ENCODE results near the gene RBBP8. TPM values are rescaled to one million over a fixed set of nuclear protein-coding genes. Genes with fewer than 3 reads are reported as not detected.
"Not testable (repeated sequence)": the region's sequence is repeated elsewhere in the genome, so short reads cannot be mapped to it uniquely, and the experiment has no call there.

RBBP8 gene
- polyA plus RNA-seq, 3 donors = 11.5 to 20.6 (median 13.5) TPM

DNA sequence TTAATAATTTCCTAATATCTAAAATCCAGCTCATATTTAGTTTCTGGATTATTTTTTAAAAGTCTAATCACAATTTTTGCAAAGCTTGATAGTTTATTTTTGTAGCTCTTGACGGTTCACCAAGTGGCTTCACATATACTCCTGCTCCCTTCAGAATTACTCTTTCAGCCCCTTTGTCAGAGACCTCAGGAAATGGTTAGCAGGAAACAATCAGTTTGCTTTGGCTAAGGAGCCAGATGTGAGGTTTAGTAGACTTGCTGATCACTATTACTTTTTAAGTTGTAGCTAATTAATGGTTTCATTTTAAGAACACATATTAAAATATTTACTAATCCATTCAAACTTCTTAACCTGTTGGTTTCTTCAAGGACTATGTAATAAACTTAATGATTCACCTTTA is 2.3 kb downstream of the RBBP8 start:
- WGBS, 3 donors = 41 to 69% (median 49%) methylated on average over 1 of the region's 1 CpG
- no peak overlapping the region for H3K27ac ChIP-seq (ENCODE audit: low read depth, low read length)

DNA sequence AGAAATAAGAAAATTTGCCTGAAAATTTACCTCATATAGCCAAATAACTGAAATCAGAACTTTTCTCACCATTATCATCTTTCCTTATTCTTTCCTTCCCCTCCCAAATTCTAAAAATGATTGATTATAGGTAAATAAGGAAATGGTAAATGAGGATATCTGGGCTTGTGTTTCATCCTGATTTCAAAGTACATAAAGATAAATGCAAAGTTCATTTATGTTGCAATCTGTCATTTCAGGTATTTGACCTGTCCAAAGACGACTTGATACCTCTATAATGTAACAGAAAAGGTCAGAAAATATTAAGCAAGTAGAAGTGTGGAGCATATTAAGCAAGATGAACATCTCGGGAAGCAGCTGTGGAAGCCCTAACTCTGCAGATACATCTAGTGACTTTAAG is 3.4 kb downstream of the RBBP8 start:
- H3K27ac ChIP-seq (ENCODE audit: low read depth, low read length) = no peak overlapping the region
- WGBS, 3 donors = 68 to 84% (median 74%) methylated on average over 2 of the region's 2 CpGs

DNA sequence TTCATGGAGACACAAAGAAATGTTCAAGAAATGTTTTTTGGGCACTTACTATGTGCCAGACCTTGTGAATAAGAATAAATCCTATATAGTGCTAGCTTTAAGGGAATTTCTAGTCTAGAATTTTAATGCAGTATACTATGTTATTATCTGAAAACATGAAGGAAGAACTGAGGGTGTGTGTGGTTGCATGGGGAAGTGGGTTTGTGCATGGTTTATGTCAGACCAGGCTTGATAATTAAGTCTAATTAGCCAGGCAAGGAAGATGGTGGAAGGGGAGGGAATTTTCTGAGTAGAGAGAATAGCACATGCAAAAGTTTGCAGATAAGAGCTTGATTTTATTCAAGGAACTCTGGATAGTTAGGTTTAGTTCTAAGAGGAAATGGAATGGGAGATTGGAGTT is 6.5 kb downstream of the RBBP8 start:
- no peak overlapping the region for H3K27ac ChIP-seq (ENCODE audit: low read depth, low read length)

DNA sequence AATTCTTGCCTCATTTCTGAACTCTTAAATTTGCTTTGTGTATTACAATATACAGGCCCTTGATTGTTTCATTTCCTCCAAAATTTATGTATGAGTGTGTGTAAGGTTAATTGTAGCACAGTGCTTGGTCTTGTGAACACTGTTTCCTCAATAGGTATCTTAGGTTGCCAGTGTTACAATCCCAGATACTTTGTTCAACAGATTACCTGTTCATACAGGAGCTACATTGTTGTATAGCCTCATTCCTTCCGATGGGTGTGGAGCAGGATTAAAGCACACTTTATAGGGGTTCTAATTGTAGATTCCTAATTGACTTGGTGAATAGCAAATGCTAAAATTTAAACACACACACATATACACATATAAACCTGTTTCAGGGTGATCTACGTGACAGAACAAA is 10.7 kb downstream of the RBBP8 start:
- 45 to 92% (median 83%) methylated on average over 2 of the region's 2 CpGs for WGBS, 3 donors
- H3K27ac ChIP-seq (ENCODE audit: low read depth, low read length) = no peak overlapping the region

DNA sequence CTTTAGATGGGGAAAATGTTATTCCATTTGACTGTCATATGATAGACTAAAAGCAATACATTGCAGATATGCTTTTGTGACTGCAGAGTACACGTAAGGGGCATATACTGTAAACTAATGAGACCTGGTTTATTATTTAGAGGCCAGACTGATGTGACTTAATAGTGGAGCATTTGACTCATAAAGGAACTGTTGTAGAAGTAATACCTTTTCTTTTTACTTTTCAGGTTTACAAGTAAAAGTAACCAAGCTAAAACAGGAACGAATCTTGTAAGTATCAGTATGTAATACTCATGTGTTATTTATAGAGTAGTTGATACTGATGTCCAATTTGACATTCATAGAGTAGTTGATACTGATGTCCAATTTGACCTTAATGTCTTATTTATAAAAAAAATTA is 13.1 kb downstream of the RBBP8 start:
- WGBS, 3 donors = 88 to 95% (median 93%) methylated on average over 2 of the region's 2 CpGs
- no peak overlapping the region for H3K27ac ChIP-seq (ENCODE audit: low read depth, low read length)

DNA sequence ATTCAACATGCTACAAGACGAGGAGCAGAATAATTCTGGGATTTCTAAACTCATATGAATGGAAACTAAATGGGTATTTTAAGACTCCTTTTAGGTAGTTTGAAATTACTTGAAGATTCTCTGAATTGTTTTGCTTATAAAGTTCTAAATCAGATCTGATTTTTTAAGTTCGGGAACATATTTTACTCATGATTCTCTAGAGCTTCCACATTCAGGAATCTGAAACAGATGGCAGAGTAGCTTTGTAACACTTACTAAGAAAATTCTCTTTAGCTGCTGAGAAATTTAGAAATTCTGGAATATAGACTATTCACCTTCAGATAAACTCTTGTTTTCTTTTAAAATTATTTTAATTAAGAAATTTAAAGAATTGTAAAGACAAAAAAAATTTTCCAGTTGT is 13.7 kb downstream of the RBBP8 start:
- H3K27ac ChIP-seq (ENCODE audit: low read depth, low read length) = no peak overlapping the region
- 43 to 66% (median 47%) methylated on average over 2 of the region's 2 CpGs for WGBS, 3 donors

DNA sequence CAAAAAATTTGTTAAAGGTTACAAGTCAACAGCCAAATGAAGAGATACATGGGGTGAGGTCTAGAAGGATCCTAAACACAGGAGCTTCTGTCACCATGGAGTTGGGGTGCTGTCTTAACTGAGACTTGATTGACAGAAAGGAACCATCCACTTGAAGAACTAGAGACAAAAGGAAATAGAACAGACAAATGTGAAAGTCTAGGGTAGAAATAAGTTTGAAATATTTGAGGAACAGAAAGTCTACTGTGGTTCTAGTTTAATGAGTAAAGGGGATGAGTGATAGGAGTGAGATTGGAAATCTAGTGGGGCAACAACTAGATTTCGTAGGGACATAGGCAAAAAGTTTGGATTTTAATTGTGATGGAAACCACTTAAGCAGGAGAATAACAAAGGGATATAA is 18.7 kb downstream of the RBBP8 start:
- WGBS, 3 donors = 90 to 97% (median 94%) methylated on average over 1 of the region's 1 CpG
- no peak overlapping the region for H3K27ac ChIP-seq (ENCODE audit: low read depth, low read length)

DNA sequence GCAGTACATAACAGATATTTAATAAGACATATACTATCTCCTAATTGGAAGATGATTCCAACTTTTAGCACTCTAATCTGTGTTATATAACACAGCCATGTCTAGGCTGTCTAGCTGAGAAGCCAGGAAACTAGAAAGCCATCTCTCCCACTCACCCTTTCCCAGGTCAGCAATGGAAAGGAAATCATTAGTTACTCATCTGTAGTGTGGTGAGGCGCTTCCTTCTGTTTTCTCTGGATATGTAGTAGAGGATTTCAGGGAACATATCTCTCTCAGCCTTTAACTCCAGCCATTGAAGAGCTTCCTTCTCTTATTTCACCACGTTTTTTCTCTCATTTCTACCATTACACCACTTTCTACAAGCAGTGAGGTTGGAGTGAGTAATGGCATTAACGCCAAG is 19.4 kb downstream of the RBBP8 start:
- no peak overlapping the region for H3K27ac ChIP-seq (ENCODE audit: low read depth, low read length)
- WGBS, 3 donors = 83 to 91% (median 90%) methylated on average over 3 of the region's 3 CpGs

DNA sequence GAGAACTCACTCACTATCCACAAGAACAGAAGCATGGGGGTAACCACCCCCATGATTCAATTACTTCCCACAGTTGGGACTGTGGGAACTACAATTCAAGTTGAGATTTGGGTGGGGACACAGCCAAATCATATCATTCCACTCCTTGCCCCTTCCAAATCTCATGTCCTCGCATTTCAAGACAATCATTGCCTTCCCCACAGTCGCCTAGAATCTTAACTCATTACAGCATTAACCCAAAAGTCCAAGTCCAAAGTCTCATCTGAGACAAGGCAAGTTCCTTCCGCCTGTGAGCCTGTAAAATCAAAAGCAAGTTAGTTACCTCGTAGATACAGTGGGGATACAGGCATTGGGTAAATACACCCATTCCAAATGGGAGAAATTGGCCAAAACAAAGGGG is 20.9 kb downstream of the RBBP8 start:
- 96 to 99% (median 98%) methylated on average over 4 of the region's 4 CpGs for WGBS, 3 donors
- not testable (repeated sequence) for H3K27ac ChIP-seq (ENCODE audit: low read depth, low read length)

DNA sequence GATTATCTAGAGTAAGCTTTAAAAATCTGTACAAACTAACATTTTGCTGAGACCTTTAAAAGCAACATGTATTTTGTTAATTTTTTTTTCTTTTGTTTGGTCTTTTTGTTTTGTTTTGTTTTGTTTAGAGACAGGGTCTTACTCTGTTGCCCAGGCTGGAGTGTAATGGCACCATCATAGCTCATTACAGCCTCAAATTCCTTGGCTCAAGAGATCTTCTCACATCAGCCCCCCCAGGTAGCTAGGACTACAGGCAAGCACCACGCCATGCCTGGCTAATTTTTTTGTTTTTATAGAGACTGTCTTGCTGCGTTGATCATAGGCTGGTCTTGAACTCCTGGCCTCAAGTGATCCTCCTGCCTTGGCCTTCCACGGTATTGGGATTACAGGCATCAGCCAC is 23.1 kb downstream of the RBBP8 start:
- 96 to 98% (median 97%) methylated on average over 3 of the region's 3 CpGs for WGBS, 3 donors

DNA sequence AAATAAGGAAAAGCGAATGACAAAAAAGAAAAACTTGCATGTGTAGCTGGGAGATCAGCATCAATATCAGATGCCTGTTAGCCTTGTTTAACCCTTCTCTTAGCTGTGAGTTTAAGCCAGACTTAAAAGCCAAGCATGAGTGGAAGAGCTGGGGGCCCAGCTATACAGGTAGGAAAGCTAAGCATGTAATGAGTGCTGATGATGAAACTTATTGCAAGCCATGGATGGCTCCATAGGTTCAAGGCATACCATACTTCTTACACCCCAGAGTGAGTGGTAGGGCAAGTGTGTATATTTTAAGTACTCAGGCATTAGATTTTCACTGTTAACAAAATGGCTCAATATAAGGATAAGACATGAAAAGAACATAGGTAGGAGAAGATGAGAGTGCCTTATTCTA is 28.0 kb downstream of the RBBP8 start:
- WGBS, 3 donors = 97 to 100% (median 97%) methylated on average over 1 of the region's 1 CpG
- no peak overlapping the region for H3K27ac ChIP-seq (ENCODE audit: low read depth, low read length)

More for the DNA sequence above, 23.1 kb downstream of the RBBP8 start:
- H3K27ac ChIP-seq (ENCODE audit: low read depth, low read length) = no peak overlapping the region

DNA sequence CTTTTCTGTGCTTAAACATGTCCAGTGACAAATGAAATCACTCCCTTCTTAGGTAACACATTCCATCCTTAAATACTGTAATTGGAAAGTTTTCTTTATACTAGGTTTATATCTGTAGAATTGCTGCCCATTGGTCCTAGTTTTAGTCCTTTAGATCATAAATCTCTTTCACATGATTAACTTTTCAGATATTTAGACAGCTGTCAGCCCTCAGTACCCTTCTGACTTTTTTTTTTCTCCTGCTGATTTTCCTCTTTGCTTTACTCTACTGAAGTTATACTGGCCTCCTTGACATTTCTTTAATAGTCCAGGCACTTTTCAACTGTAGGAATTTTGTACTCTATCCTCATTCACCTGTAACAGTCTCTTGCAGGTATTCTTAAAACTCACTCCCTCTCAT is 28.9 kb downstream of the RBBP8 start:
- no peak overlapping the region for H3K27ac ChIP-seq (ENCODE audit: low read depth, low read length)

DNA sequence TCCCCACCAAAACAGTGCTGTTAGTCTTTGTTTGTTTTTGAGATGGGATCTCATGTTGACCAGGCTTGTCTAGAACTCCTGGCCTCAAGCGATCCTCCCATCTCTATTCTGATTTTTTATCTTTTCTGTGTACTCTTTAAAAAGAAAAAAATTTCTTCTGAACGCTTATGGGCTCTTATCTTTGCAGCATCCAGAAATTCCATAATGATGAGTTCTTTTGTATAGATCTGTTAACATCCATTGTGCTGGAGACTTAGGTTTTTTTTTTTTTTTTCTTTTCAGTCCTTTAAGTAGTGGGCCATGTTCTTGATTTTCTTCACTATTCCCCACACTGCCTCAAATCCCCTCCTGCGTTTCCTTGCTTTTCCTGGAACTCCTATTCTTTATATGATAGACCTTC is 31.0 kb downstream of the RBBP8 start:
- WGBS, 3 donors = 75 to 92% (median 88%) methylated on average over 3 of the region's 3 CpGs
- H3K27ac ChIP-seq (ENCODE audit: low read depth, low read length) = no peak overlapping the region

DNA sequence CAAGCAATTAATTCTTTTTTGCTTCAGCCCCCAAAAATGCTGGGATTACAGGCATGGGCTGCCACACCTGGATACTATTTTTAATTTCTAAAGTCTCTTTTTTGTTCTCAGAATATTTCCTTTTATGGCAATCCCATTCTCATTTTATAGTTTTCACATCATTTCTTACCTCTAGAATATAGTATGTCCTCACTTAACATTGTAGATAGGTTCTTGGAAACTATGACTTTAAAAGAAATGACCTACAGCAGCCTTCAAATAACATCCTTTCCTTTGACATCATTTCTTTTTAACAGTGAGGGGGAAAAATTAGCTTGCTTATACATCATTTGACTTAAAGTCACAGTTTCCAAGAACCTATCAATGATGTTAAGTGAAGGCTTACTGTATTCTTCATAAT is 31.6 kb downstream of the RBBP8 start:
- H3K27ac ChIP-seq (ENCODE audit: low read depth, low read length) = no peak overlapping the region

DNA sequence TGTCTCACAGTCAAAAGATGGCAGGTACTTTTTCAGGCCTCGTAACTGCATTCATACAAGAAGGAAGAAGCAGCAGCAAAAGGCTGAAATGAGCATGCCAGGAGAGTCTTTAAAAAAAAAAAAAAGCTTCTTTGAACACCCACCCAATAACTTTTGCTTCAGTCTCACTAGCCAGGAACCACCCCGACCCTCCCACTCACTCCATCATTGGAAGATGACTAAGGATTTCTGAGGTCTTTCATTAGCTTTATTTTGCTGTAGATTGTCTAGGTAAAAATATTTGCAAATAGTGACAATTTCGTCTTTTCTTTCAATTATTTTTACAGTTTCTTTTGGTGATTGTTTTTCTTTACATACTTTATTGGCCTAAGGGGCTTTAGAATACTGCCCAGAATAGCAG is 37.9 kb downstream of the RBBP8 start:
- H3K27ac ChIP-seq (ENCODE audit: low read depth, low read length) = no peak overlapping the region
- WGBS, 3 donors = 72 to 82% (median 79%) methylated on average over 3 of the region's 3 CpGs

DNA sequence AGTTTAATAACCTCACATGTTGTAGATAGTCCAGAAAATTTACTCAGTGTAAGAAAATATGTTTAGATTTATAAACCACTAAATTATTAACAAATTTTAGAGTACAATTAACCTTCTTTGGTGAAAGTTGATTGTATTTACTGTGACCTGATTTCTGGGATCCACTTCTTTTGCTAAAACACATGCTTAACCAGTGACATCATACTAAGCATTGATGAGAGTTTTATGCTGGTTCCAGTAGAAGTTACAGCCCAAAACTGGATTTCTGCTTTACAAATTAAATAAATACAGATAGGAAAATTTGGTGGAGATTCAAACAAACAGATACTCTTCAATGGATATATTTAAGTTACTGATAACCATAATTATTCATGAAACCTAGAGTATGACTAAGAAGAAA is 40.9 kb downstream of the RBBP8 start:
- H3K27ac ChIP-seq (ENCODE audit: low read depth, low read length) = no peak overlapping the region

DNA sequence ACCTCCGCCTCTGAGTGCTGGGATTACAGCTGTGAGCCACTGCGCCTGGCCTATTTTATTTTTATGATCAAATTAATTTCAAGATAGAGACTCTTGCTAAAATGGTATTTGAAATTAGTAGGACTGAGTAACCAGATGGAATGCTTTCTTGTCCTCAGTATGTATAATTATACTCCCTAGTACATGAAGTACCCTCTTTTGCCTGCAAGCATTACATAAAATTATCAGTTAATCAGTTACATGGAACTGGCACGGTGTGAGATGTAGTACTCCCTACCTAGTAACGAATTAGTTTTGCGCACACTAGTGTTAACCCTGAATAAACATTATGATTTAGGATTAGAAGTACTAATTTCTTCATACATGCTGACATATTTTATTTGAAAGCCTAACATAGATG is 41.6 kb downstream of the RBBP8 start:
- 76 to 93% (median 87%) methylated on average over 5 of the region's 5 CpGs for WGBS, 3 donors
- no peak overlapping the region for H3K27ac ChIP-seq (ENCODE audit: low read depth, low read length)

DNA sequence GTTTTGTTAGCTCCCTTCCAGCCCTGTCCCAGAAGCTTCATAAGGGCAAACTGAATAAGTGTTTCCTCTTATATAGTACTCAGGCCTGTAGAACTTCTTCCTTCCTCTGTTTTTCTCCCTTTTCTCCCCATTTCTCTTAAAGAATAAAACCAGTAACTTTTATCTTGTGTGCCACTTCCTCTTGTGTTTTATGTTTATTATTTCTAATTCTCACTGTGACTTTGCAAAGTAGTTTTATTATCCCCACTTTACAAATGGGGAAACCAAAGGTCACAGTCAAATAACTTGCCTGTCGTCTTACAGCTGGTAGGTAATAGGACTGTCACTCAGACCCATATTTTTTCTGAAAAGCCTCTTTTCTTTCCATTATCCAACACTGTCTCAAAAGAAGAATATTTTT is 42.4 kb downstream of the RBBP8 start:
- H3K27ac ChIP-seq (ENCODE audit: low read depth, low read length) = no peak overlapping the region
- WGBS, 3 donors = 70 to 81% (median 78%) methylated on average over 1 of the region's 1 CpG

DNA sequence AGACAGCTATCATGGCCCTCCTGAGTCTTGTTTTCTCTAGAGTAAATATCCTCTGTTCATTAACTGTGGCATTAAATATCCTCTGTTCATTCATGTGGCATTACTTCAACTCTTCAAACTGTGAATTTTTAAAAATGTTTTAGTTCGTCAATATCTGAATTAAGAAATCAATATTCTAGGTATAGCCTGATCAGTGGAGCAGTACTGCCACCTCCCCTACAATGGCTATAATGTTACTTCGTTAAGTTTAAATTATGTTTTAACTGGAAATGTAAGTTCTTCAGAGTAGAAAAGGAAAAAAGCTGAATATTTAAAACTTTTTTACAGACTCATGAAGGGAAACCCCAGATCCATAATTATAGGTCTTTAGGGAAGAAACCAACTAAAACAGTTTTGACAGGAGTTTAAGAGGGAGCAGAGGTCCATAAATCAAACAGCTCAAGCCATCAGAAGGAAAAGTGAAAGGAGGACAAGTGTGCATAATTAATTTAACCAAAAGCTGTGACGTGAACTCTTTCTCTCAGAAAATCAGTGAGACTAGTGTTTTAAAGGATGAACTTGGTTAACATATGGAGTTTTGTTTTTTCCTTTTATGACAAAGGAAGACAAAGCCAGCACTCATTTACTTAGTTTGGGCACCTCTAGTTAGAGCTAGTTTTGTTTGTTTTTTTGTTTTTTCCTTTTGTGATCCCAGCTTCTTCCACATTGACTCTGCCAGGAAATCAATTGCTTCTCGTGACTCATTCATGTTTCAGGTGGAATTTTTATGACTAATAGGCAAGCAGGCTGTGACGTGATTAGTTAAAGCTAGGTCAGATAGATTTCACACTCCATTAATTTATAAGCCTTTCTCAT is 44.9 kb downstream of the RBBP8 start:
- no peak overlapping the region for H3K27ac ChIP-seq (ENCODE audit: low read depth, low read length)
- 62 to 69% (median 63%) methylated on average over 5 of the region's 5 CpGs for WGBS, 3 donors

DNA sequence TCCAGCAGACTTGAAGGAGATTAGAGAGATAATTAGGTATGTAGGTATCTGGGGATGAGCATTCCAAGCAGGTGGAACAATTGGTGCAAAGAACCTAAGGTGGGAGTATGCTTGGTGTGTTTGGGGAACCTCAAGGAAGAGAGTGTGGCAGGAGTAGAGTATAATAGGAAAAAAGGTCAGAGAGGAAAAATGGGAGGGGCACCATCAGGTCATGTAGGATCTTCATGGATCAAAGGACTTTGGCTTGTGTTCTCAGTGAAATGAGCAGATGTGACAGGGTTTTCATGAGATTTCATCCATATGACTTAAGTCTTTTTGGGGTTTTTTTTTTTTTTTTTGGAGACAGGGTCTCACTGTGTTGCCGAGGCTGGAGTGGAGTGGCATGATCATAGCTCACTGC is 47.3 kb downstream of the RBBP8 start:
- H3K27ac ChIP-seq (ENCODE audit: low read depth, low read length) = no peak overlapping the region
- WGBS, 3 donors = 89 to 100% (median 100%) methylated on average over 1 of the region's 1 CpG

Data from adipose tissue (tissue), 3 donors.